Glutamatergic neuron (in vitro differentiated cells): Measurements from ENCODE around the gene KIF26B. TPM values are rescaled to one million over a fixed set of nuclear protein-coding genes. Genes with fewer than 3 reads are reported as not detected.
"Not testable (repeated sequence)": the region's sequence is repeated elsewhere in the genome, so short reads cannot be mapped to it uniquely, and the experiment has no call there.

Experiments used
- DNase-seq: peaks from one replicate; pipeline ENCODE4 v3.0.0; 2022
- H3K27ac Mint-ChIP-seq: one replicate; pipeline ENCODE4 v1.8.0; 2020; ENCODE audit warnings: mild to moderate bottlenecking, mixed read lengths, inconsistent platforms; ENCODE audit not compliant: unreplicated experiment
- H3K27me3 Mint-ChIP-seq: one replicate; pipeline ENCODE4 v1.8.0; 2020; ENCODE audit warnings: mild to moderate bottlenecking, moderate library complexity, mixed read lengths, inconsistent platforms; ENCODE audit not compliant: unreplicated experiment
- H3K36me3 Mint-ChIP-seq: one replicate; pipeline ENCODE4 v1.8.0; 2020; ENCODE audit warnings: mild to moderate bottlenecking, mixed read lengths, inconsistent platforms; ENCODE audit not compliant: unreplicated experiment
- H3K4me1 Mint-ChIP-seq: one replicate; pipeline ENCODE4 v1.8.0; 2020; ENCODE audit warnings: mild to moderate bottlenecking, low read depth, mixed read lengths, inconsistent platforms; ENCODE audit not compliant: unreplicated experiment
- H3K4me3 Mint-ChIP-seq: one replicate; pipeline ENCODE4 v1.8.0; 2020; ENCODE audit warnings: mild to moderate bottlenecking, mixed read lengths, inconsistent platforms; ENCODE audit not compliant: unreplicated experiment
- H3K9me3 Mint-ChIP-seq: one replicate; pipeline ENCODE4 v1.8.0; 2020; ENCODE audit warnings: mild to moderate bottlenecking, moderate library complexity, mixed read lengths, inconsistent platforms; ENCODE audit not compliant: unreplicated experiment
- total RNA-seq: library from RNA; stranded (reverse); fragmentation: NEBNext Ultra II Directional; extraction: Animal tissue kit (Norgen Biotek cat#: 25700); gene quantifications from one replicate; pipeline ENCODE4 v1.2.1, GENCODE V29; 2021; ENCODE audit not compliant: unreplicated experiment
- TF ChIP-seq, protein P1 (sequence below): fragments of 200-600 bp; sonication (generic); IDR thresholded peaks from one replicate; pipeline ENCODE4 v1.5.0; 2021; ENCODE audit not compliant: partially characterized antibody, unreplicated experiment

KIF26B gene
- total RNA-seq, 1 donor from 2014 or later = 2.4 TPM

DNA sequence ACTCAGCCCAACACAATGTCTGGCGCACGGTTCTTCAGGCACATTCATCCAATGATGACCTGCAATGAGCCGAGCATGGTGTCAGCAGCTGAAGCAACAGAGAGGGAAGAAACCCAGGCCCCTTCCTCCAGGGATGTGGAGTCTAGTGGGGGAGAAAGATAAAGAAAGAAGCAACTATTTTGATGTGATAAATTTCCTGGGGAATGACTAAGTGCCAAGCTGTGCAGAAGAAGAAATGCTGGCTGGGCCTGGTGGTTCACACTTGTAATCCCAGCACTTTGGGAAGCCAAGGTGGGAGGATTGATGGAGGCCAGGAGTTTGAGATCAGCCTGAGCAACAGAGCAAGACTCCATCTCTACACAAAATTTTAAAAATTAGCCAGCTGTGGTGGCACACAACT, 561.8 kb downstream of the KIF26B start:
- Mint-ChIP-seq H3K27ac (no peak overlapping the region), H3K4me1 (no peaks in the 10 kb centered on the region), H3K27me3 (no peaks in the 10 kb centered on the region), H3K36me3 (no peaks in the 10 kb centered on the region), H3K9me3 (peaks cover 5% of the 10 kb centered on the region), H3K4me3 (no peak overlapping the region)
- TF ChIP-seq, protein P1, sequence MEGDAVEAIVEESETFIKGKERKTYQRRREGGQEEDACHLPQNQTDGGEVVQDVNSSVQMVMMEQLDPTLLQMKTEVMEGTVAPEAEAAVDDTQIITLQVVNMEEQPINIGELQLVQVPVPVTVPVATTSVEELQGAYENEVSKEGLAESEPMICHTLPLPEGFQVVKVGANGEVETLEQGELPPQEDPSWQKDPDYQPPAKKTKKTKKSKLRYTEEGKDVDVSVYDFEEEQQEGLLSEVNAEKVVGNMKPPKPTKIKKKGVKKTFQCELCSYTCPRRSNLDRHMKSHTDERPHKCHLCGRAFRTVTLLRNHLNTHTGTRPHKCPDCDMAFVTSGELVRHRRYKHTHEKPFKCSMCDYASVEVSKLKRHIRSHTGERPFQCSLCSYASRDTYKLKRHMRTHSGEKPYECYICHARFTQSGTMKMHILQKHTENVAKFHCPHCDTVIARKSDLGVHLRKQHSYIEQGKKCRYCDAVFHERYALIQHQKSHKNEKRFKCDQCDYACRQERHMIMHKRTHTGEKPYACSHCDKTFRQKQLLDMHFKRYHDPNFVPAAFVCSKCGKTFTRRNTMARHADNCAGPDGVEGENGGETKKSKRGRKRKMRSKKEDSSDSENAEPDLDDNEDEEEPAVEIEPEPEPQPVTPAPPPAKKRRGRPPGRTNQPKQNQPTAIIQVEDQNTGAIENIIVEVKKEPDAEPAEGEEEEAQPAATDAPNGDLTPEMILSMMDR = no peak
- DNase-seq = no peak

DNA sequence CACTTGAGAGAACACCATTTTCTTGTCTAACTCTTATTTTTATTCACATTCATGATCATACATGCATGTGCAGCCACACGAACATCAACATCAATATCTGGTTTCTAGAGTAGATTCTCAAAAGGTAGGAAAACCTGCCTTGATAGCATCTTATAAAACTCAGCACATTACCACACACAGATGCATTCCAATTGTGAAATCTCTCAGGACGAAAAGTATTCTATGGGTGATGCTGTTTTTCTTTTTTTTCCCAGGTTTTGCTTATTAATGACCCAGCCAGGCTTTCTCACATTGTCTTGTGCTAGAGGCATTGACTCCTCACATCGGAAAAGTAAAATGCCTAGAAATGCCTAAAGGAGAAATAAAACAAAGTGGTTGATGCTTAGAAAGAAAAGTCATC, 562.8 kb downstream of the KIF26B start:
- peaks cover 5% of the 10 kb centered on the region for H3K9me3 Mint-ChIP-seq
- TF ChIP-seq, protein P1 = no peak
- no peaks in the 10 kb centered on the region for H3K36me3 Mint-ChIP-seq
- no peaks in the 10 kb centered on the region for H3K27me3 Mint-ChIP-seq
- no peak for DNase-seq
- no peak overlapping the region for H3K27ac Mint-ChIP-seq
- no peaks in the 10 kb centered on the region for H3K4me1 Mint-ChIP-seq
- H3K4me3 Mint-ChIP-seq = no peak overlapping the region

DNA sequence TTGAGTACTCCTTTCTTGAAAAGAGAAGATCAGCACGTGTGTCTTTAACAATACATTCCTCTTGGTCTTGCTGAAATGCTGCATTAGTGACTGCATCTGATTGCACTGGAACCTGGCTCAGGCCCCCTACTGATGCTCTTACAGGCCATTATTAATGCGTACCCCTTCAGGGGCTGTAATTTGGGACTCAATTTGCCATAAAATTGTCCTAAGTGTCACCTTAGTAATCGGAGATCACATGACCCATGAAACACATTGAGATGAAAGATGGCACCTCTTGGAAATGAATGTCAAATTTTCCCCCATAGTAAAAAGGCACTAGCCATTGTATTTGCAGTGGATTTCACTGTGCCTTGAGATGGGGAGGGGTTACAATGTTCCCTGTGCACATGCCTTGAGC, 563.3 kb downstream of the KIF26B start:
- TF ChIP-seq, protein P1 = no peak
- no peak for DNase-seq
- Mint-ChIP-seq H3K36me3 (peaks cover under 1% of the 10 kb centered on the region), H3K4me3 (no peak overlapping the region), H3K4me1 (no peaks in the 10 kb centered on the region), H3K27ac (no peak overlapping the region), H3K27me3 (no peaks in the 10 kb centered on the region), H3K9me3 (peaks cover 5% of the 10 kb centered on the region)

DNA sequence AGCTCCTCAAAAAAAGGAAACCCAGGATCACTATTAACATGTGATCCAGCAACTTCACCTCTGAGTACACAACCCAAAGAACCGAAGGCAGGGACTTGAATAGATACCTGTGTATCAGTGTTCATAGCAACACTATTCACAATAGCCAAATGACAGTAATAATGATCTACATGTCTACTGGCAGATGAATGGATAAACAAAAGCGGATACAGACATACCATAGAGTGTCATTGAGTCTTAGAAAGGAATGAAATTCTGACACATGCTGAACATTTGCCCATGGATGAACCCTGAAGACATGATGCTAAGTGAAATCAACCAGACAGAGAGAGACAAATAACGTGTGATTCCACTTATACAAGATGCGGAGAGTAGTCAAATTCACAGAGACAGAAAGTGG, 564.2 kb downstream of the KIF26B start:
- TF ChIP-seq, protein P1 = no peak
- H3K4me3 Mint-ChIP-seq = no peak overlapping the region
- DNase-seq = no peak
- no peak overlapping the region for H3K27ac Mint-ChIP-seq
- H3K4me1 Mint-ChIP-seq = no peaks in the 10 kb centered on the region
- H3K36me3 Mint-ChIP-seq = peaks cover 5% of the 10 kb centered on the region
- H3K9me3 Mint-ChIP-seq = peaks cover 6% of the 10 kb centered on the region
- no peaks in the 10 kb centered on the region for H3K27me3 Mint-ChIP-seq

DNA sequence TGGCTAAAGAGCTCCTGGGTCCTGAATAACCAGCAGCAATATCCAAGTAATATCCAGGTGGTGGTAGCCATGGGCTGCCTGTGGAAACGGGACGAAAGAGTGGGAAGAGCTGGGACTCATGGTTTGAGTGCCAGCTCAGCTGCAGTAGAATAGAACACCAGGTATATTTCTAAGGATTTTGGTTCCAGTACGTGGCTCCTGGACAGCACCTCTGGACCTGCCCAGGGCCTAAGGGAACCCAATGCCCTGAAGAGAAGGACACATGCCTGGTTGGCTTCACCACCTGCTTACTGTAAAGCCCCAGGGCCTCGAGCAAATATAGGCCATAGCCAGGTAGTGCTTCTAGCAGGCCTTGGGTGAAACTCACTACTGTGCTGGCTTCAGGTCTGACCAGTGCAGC, 566.7 kb downstream of the KIF26B start:
- Mint-ChIP-seq H3K4me1 (no peaks in the 10 kb centered on the region), H3K9me3 (peaks cover 2% of the 10 kb centered on the region), H3K27me3 (no peaks in the 10 kb centered on the region), H3K27ac (no peak overlapping the region), H3K4me3 (no peak overlapping the region), H3K36me3 (peaks cover 9% of the 10 kb centered on the region)
- TF ChIP-seq, protein P1 = no peak
- no peak for DNase-seq

DNA sequence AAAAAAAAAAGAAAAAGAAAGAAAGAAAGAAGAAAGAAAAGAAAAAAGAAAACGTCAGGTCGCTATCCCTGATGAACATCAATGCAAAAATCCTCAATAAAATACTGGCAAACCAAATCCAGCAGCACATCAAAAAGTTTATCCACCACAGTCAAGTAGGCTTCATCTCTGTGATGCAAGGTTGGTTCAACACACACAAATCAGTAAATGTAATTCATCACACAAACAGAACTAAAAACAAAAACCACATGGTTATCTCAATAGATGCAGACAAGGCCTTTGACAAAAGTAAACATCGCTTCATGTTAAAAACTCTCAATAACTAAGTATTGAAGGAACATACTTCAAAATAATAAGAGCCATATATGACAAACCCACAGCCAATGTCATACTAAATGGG, 573.2 kb downstream of the KIF26B start:
- not testable (repeated sequence) for H3K27ac Mint-ChIP-seq, DNase-seq, H3K9me3 Mint-ChIP-seq, H3K4me3 Mint-ChIP-seq, H3K4me1 Mint-ChIP-seq, H3K27me3 Mint-ChIP-seq
- peaks cover 45% of the 10 kb centered on the region for H3K36me3 Mint-ChIP-seq
